Embryonic facial prominence (tissue), 1 donor: ENCODE measurements around the gene CYFIP1.

Experiments used
- DNase-seq: peaks from one replicate; pipeline ENCODE4 v3.0.0-alpha.2; 2016; ENCODE audit errors: extremely low spot score

CYFIP1 gene

GRCh38 chr15:22950256-22950990, 29.7 kb downstream of the CYFIP1 start:
- no peak for DNase-seq

GRCh38 chr15:22949074-22949547, 31.1 kb downstream of the CYFIP1 start:
- DNase-seq, result no peak

DNA sequence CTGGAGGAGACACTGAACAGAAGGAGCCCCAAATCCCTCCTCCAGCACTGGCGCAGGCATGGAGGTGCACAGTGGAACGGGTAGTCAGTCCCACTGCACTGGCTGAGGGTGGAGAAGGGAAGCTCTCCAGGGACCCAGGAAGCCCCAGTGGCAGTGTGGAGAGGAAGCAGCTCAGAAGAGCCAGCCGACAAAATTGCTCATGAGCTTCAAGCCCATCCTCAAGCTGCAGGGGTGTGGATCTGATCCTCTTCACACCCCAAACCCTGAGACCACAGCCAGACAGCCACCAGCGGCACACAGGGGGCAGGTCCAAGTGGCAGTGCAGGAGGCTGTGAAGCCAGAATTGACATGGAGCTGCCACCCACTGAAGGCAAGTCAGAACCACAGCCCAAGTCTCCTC, 32.1 kb downstream of the CYFIP1 start:
- no peak for DNase-seq

DNA sequence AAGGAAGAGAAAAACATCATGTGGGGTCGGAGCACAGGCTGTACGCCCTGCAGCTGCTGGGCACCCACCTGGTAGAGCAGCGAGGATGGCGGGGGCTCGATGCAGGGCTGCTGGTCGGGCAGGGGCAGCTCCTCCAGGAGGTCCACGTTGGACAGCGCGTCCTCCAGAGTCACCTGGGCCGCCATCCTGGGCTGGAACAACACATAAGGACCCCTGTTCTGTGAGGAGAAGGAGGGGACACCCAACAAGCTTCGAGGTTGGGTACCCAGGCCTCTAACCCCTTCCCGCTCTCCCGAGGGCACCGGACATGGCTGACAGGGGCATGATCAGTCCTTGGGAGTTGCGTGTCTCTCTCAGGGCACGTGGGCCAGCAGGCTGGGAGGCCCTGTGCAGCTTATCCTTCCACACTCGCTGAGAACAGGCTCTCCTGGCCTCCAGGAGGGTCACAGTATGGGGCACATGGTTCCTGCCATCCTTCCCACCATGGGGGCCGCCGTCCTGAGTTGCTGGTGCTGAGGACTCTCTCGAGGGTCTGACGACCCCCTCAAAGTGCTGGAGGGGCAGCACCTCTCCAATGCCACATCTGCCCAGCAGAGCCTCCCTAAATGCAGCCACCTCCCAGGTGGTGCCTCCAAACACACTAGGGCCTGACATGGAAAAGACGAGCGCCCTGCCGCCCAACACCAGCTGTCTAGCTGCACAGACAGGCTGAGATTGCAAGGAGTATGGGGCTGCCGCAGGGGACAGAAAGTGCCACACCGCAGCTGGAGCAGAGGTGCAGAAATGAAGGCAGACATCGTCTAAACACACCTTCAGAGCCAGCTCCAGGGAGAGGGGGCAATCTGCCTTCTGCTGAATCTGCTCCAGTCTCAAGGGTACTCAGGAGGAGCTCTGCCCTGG, 32.8 kb downstream of the CYFIP1 start:
- DNase-seq, result no peak

DNA sequence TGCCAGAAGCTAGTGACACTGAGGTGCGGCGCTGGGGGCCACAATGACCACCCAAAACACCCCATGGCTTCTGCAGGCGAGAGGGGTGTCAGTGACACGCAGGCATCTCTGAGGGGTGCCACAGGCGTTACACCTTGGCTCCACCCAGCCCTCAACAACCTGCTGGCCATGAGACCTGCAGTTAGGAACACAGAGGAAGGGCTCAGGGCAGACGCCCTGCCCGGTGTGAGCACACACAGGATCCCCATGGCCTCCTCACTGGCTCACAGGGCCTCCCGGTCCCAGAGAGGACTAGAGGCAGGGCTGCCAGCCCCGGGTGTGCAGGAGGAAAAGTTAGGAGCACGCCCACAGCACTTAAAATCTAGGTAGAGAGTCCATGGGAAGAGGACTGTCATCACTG, 35.1 kb downstream of the CYFIP1 start:
- no peak for DNase-seq

DNA sequence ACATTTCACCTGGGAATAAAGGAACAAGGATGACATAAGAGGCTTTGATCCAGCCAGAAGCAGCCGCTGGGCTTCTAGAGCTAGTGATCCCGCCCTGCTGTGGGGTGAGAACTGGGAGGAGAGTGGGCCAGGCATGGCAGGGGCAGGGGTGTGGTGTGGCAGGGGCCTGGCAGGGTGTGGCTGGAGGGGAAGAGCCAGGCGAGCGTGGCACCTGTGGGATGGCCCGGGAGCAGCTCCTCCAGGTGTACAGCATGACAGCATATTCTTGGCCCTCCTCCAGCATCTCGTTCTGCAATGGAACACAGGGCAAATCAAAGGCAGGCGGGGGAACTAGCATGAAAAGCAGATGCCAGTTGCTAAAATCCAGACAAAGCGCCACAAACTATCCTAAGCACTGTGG, 35.5 kb downstream of the CYFIP1 start:
- DNase-seq, result peak; percentile 25

DNA sequence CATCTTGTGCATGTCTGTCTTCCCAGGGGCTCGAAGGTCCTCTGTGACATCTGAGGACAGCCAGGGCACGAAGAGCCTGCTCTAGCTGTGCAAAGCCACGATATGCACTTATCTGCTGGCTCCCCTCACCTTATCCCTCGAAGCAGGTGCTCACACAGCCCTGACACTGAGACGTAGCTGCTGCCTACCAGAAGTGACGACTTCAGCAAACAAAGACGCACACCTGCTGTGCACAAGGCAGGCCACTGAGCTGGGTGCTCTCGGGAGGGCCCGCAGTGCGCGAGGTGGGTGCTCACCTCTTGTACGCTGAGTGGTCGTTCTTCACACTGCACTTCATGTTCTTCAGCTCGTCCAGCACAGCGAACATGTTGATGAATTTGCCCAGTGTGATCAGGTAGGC, 37.3 kb downstream of the CYFIP1 start:
- DNase-seq, result no peak

- no peak for DNase-seq
These were observed 37.8 kb downstream of the CYFIP1 start for GRCh38 chr15:22942306-22942855.

- no peak for DNase-seq
These were observed 39.0 kb downstream of the CYFIP1 start for GRCh38 chr15:22941179-22941578.

DNA sequence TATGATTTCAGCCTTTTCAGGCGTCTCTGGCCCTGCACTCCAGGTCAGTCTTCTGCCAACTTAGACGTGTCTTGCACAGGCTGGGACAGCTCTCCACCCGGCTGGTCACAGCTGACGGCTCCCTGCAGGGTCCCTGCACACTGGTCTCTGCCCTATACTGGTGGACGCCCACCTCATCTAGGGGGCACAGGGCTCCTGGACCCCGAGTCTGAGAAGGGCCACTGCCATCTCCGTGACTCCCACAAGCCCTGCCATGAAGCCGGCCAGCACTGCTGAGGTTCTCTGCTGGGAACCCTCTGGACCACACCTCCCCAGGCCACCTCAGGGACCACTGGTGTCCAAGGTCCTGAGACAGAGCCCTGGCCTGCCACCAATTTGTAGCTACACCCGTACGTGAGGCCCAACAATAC, 40.5 kb downstream of the CYFIP1 start:
- no peak for DNase-seq

- no peak for DNase-seq
These were observed 41.1 kb downstream of the CYFIP1 start for GRCh38 chr15:22939051-22939450.

DNA sequence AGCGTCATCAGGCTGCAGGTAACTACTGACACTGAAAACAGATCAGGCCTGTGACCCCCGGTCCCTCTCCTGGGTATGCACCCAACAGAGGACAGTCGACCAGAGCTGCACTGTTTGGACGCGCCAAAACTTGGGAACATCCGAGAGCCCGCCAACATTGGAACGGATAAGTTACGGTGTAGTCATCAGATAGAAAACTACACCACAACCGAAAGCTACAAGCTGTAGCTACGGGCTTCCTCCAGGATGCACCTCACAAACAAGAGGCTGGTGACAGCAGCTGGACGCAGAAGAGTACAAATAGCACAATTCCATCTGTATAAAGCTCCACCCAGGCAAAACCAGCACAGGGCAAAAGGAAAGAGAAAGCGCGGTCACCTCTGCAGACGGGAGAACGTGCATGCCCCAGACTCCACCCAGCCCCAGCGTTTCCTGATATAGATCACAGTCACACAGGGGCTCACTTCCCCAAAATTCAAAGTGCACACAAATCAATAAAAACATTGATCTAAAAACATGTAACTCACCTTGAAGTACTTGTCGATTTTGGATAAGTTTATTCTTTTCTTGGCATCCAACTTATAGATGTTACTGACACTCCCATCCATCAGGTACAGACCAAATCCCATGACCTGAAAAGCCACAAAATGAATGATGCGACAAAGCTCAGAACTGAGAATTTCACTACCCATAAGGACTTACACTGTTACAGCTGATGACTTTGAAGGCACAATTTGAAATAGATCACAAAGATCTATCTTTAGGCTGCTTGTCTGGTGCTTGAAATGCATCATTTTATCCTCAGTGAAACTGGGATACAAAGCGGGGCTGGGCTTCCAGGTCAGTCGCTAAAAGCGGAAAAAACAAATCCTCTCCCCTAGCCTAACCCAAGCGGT, 43.3 kb downstream of the CYFIP1 start:
- no peak for DNase-seq

- no peak for DNase-seq
These were observed 46.5 kb downstream of the CYFIP1 start for GRCh38 chr15:22933641-22934061.

DNA sequence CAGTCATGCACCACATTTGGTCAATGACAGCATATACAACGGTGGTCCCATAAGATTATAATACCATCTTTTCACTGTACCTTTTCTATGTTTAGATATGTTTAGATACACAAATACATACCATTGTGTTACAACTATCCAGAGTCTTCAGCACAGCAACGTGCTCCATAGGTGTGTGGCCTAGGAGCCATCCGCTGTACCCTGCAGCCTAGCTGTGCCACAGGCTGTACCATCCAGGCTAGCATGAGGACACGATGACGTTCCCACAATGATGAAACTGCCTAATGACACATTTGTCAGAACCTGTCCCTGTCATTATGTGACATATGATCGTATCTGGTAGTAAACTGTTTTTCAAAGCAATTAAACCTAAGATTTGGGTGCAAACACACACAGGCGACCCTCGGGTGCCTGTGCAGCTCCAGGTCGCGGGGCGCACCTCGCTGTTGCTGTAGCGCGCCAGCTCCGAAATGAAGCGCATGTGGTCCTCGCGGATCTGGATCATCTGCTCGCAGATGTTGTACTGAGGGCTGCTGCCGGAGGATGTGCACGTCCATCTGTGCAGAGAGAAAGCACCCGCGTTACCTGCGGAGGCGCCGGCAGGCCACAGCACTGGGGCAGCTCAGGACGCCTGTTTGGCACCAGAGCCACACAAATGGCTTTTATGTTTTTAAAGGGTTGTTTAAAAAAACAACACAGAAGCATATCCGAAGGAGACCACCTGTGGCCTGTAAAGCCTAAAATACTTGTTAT, 48.2 kb downstream of the CYFIP1 start:
- no peak for DNase-seq

- DNase-seq, result no peak
These were observed 49.2 kb downstream of the CYFIP1 start for GRCh38 chr15:22930782-22931484.

DNA sequence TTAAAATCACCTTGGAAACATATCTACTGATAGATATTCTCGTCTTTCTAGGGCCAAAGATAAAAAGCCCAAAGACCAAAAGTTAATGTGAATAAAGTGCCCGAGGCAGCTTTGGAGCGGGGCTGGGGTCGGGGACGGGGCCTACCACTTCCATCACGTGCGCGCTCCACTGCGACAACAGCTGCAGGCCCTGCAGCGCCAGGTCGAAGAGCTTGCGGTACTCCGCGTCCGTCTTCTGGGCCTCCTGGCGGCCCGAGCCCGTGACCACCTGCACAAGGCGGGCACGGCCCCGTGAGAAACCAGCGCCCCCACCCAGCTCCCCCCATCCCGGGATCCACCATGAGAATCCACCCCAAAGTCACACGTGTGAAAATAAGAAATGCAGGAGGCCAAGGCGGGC, 52.4 kb downstream of the CYFIP1 start:
- no peak for DNase-seq

- no peak for DNase-seq
These were observed 54.3 kb downstream of the CYFIP1 start for GRCh38 chr15:22925875-22926274.

DNA sequence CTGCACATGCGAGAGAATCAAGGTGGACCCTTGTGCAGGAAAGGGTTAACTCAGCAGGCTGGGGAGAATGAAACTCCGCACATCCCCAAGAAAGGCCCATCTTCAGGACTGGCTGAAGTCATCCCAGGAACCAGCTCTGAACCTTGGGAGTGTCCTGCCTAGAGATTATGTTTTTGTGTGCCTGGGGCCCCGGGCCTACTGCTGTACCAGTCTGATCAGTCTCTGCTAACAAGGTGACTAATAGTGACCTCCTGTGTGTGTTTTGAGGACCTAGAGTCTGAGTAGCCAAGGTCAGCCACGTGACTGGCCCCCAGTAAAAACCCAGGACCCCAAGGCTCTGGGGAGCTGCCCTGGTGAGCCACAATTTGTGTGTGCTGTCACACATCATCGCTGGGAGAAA, 58.2 kb downstream of the CYFIP1 start:
- DNase-seq, result no peak

DNA sequence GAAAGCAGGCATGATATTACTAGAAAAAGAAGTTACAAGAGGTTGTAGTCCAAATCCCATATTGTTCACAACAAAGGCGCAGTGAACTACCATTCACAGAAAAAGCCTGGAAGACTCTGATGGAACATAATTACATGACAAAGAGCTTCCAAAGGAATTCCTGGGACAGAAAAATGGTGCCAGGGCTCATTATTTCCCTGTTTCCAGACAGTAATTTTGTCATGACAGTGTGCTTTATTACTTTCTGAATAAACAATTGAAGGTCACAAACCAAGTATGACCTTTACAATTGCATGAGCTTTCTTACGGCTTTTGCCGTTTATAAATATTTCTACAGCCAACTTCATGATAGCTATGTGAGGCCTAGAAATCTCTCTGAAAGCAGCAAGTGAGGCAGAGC, 61.0 kb downstream of the CYFIP1 start:
- no peak for DNase-seq

DNA sequence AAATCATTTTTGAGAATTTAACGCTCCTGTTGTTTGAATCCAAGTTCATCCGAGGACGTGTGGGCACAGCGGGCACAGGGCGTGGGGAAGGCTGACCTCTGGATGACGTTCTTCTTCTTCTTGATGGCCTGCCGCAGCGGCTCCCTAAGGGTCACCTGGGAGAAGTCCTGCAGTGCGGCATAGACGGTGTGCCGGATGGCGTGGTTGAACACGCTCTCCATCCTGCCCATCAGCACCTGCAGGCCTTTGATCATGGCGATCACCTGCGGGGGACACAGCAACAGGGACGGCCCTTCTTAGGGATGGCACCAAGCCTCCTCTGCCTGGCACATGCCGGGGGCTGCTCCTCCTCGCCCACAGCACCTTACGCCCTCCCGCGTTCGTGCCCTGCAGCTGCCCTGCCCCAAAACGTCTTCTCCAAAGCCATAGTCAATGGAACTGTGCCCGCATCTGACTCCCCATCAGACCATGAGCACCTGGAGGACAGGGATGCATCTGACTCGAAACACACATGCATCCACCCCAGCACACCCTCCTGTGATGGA, 61.5 kb downstream of the CYFIP1 start:
- no peak for DNase-seq
